Epidermal melanocyte (primary cell): ENCODE data around the gene PLAAT3.
"Not testable (repeated sequence)": the region's sequence is repeated elsewhere in the genome, so short reads cannot be mapped to it uniquely, and the experiment has no call there.

Experiments used
- DNase-seq: peaks from one replicate; pipeline ENCODE4 v3.0.0; 2011; ENCODE audit warnings: low spot score; ENCODE audit not compliant: insufficient read length

The PLAAT3 gene

GRCh38 chr11:63614136-63614671 is at the start of gene PLAAT3:
Gene PLAAT3 (minus strand): TSS chr11:63614433. CDS start chr11:63614014, 419 bp downstream.
- DNase-seq = no peak

- no peak for DNase-seq
Observed at GRCh38 chr11:63663809-63664208, 49.6 kb upstream of the PLAAT3 start.

- no peak for DNase-seq
Observed at GRCh38 chr11:63660972-63661371, 46.7 kb upstream of the PLAAT3 start.

DNA sequence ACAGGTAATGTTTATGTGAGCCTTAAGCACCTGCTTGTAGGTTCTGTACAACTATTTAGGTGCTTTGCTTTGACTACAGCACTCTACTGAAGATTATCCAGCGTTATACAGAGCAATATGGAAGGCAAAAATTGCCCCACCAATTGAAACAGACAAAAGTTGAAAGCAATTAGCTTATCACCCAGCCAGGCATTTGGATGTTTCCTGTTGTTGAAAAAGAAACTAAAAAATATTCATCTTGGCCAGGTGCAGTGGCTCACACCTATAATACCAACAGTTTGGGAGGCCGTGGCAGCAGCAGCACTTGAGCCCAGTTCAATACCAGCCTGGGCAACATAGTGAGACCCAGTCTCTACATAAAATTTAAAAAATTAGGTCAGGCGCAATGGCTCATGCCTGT is 38.4 kb upstream of the PLAAT3 start:
- no peak for DNase-seq

DNA sequence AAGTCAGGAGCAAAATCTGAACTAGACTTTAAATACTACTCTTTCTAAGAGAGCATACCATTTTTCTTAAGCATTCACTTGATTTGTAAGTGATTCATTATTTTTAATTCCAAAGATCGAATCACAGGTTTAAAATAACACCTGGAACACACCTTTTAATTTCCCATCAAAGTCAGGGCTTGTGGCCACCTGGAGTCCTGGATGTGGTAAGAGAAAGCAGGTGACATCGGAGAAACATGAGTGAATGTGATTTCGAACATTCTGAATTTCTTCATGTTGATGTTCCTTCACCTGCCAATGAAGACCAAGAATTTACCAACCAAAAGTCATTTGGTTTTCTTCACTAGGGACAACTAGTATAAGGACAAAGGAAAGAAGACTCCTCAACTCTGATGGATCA is 29.0 kb upstream of the PLAAT3 start:
- no peak for DNase-seq

GRCh38 chr11:63641727-63642126 is 27.5 kb upstream of the PLAAT3 start:
- DNase-seq = no peak

- DNase-seq = no peak
Observed at GRCh38 chr11:63639199-63639832, 25.1 kb upstream of the PLAAT3 start.

DNA sequence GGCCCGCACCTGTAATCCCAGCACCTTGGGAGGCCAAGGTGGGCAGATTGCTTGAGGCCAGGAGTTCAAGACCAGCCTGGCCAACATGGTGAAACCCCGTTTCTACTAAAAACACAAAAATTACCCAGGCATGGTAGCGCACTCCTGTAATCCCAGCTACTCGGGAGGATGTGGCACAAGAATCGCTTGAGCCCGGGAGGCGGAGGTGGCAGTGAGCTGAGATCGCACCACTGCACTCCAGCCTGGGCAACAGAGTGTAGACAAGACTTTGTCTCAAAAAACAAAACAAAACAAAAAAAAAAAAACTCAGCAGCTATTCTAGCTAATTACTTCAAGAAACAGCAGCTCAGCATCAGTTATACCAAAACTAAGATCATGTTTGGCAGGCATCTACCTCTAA is 24.2 kb upstream of the PLAAT3 start:
- DNase-seq = not testable (repeated sequence)

GRCh38 chr11:63635762-63636465 is 21.7 kb upstream of the PLAAT3 start:
- peak; percentile 68 for DNase-seq

DNA sequence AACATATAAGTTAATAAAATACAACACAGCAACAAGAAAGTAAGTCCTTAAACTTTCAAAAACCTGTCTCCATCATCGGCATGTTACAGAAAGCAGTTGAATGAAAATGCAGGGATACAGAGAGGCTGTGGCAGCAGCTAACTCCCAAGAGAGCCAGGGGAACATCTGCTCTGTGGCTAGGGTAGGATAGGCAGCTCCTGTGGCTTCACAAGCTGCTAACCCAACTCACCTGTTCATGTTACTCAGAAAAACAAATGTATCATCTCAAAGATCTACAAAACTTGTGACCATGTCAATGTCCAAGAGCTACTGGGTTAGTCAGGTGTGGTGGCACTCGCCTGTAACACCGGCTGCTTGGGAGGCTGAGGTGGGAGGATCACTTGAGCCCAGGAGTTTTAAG is 15.2 kb upstream of the PLAAT3 start:
- DNase-seq = no peak

DNA sequence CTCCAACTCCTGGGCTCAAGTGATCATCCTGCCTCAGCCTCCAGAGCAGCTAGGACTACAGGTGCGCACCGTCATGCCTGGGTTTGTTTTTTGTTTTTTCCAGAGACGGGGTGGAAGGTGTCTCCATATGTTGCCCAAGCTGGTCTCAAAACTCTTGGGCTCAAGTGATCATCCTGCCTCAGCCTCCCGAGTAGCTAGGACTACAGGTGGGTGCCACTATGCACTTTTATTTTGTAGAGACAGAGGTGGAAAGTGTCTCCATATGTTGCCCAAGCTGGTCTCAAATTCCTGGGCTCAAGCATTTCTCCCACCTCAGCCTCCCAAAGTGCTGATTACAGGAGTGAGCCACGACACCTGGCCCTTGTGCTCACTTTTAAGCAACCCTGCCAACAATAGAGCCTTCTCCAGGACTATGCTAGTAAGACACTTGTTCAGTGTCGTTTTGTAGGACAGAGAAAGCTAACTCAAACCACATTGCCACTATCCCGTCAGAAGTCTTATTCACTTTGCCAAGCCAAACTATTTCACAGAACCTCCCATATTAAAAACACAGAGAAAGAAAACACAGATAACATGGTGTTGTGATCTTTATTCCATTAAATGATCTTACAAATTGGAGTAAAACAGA is 9.4 kb upstream of the PLAAT3 start:
- no peak for DNase-seq

- no peak for DNase-seq
Observed at GRCh38 chr11:63622323-63622722, 8.1 kb upstream of the PLAAT3 start.

- no peak for DNase-seq
Observed at GRCh38 chr11:63621071-63621470, 6.8 kb upstream of the PLAAT3 start.

DNA sequence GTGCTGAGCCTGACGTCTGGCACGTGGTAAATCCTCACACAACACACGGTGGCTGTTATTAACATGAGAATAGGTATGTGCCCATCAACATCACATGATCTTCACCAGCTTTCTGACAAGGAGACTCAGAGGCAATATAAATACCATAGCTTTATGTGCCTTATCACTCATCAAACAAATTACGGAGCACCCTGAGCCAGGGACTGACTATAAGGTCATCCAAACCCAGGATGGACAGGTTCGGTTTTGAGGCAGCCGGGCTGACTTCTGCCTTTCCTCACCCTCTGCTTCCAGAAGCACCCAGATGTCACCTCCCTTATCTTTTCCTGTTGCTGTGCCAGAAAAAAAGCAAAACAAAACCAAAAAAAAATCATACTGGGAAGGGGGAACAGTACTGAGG is 5.7 kb upstream of the PLAAT3 start:
- DNase-seq = no peak

DNA sequence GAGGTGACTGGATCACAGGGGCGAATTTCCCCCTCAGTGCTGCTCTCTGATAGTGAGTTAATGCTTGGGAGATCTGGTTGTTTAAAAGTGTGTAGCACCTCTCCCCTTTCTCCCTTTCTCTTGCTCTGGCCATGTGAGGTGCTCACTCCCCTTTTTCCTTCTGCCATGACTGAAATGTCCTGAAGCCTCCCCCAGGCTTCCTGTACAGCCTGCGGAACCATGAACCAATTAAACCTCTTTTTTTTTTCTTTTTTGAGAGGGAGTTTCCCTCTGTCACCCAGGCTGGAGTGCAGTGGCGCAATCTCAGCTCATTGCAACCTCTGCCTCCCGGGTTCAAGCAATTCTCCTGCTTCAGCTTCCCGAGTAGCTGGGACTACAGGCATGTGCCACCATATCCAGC is 3.5 kb upstream of the PLAAT3 start:
- not testable (repeated sequence) for DNase-seq

GRCh38 chr11:63616953-63617352 is 2.7 kb upstream of the PLAAT3 start:
- no peak for DNase-seq

- no peak for DNase-seq
Observed at GRCh38 chr11:63613517-63614135, 607 bp downstream of the PLAAT3 start.

DNA sequence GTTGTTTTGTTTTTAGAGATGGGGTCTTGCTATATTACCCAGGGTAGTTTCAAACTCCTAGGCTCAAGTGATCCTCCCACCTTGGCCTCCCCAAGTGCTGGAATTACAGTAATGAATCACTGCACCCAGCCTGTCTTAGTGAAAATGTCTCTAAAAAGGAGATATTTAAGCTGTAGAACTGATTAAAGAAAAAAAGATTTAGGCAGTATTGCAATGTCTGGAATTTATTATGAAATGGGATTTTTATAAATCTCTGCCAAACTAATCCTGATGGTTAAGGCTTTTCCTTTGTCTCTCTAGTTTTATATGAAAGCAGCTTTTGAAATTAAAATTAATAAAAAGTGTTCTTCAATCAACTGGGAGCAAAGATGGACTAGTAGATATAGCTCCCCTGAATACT is 2.1 kb downstream of the PLAAT3 start:
- DNase-seq = no peak

DNA sequence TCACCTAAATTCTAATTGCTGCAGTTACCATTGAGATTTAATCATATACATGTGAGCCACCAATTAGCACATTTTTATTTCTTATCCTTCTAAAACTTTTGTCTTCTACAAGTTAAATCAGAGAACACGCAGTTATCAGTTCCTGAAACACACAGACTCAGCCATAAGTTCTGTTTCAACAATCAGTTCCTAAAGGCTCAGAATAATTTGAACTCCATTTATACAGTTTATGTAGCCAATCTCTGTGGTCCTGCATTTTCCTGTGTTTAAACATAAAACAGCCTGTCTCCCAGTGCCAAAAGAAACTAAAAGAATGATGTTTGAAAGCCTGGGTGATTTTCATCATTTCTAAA is 2.9 kb downstream of the PLAAT3 start:
- DNase-seq = no peak

GRCh38 chr11:63610604-63611394 is 3.4 kb downstream of the PLAAT3 start:
- DNase-seq = no peak

DNA sequence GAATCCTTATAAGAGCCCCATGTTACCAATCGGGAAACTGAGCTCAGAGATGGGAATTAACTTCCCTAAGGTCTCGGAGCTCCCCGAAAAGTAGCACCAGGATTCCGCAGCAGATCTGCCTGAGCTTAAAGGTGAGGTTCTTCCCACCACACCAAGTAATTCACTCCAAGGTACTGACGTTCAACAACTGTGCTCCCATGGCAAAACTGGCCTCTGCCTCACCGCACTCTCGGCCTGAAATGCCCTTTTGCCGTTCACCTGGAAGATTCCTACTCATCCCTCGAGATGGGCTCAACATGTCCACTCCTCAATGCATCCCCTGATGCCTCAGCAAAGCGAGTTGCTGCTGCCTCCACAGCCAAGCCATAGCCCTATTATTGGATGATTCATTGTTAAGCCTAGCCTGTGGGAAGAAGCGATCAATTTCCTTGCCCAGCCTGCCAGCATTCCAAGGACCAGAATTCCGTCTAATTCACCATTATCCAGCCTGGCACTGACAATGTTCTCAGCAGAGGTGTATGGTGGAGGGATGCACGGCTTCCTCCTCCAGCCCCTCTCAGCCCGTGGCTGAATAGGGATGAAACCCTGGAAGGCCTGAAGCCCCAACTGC is 4.2 kb downstream of the PLAAT3 start:
- DNase-seq = no peak
